ENCODE results near the gene CTBP2.
"Not testable (repeated sequence)": the region's sequence is repeated elsewhere in the genome, so short reads cannot be mapped to it uniquely, and the experiment has no call there.

CTBP2 gene

GRCh38 chr10:125061557-125062226 is 98.7 kb downstream of the CTBP2 start:
- no peak for FAIRE-seq

- FAIRE-seq = no peak
Measured at GRCh38 chr10:125060826-125061556, 99.4 kb downstream of the CTBP2 start.

- no peak for FAIRE-seq
Measured at GRCh38 chr10:125060482-125060825, 99.9 kb downstream of the CTBP2 start.

- no peak for FAIRE-seq
Measured at GRCh38 chr10:125060026-125060425, 100.3 kb downstream of the CTBP2 start.

- FAIRE-seq = not testable (repeated sequence)
Measured at GRCh38 chr10:125059348-125059747, 101.0 kb downstream of the CTBP2 start.

GRCh38 chr10:125057158-125058001 is 103.0 kb downstream of the CTBP2 start:
- FAIRE-seq = no peak

- no peak for FAIRE-seq
Measured at GRCh38 chr10:125056161-125057132, 103.9 kb downstream of the CTBP2 start.

- no peak for FAIRE-seq
Measured at GRCh38 chr10:125055446-125055845, 104.9 kb downstream of the CTBP2 start.

GRCh38 chr10:125054669-125055268 is 105.6 kb downstream of the CTBP2 start:
- FAIRE-seq = no peak

GRCh38 chr10:125054216-125054615 is 106.1 kb downstream of the CTBP2 start:
- FAIRE-seq = no peak

- FAIRE-seq = no peak
Measured at GRCh38 chr10:125052146-125052545, 108.2 kb downstream of the CTBP2 start.

GRCh38 chr10:125050383-125050782 is 110.0 kb downstream of the CTBP2 start:
- FAIRE-seq = no peak

GRCh38 chr10:125049216-125049881 is 111.0 kb downstream of the CTBP2 start:
- FAIRE-seq = no peak

- no peak for FAIRE-seq
Measured at GRCh38 chr10:125048094-125048864, 112.1 kb downstream of the CTBP2 start.

- FAIRE-seq = no peak
Measured at GRCh38 chr10:125043841-125044658, 116.3 kb downstream of the CTBP2 start.

- no peak for FAIRE-seq
Measured at GRCh38 chr10:125041856-125042506, 118.4 kb downstream of the CTBP2 start.

- FAIRE-seq = no peak
Measured at GRCh38 chr10:125039354-125039769, 121.0 kb downstream of the CTBP2 start.

GRCh38 chr10:125038637-125039036 is 121.7 kb downstream of the CTBP2 start:
- no peak for FAIRE-seq

Data from islet of Langerhans (tissue), 1 donor.